ENCODE data around the gene DAAM1.

Gene DAAM1

GRCh38 chr14:59188461-59189090 lies at the start of gene DAAM1:
DAAM1 (plus strand) TSS chr14:59188667; CDS start chr14:59263478, 74,811 bp downstream.
- DNase-seq: peak; percentile 98

- no peak for DNase-seq
Observed at GRCh38 chr14:59139324-59139723, 49.1 kb upstream of the DAAM1 start.

GRCh38 chr14:59140106-59140843 lies 48.2 kb upstream of the DAAM1 start:
- no peak for DNase-seq

GRCh38 chr14:59146484-59146883 lies 42.0 kb upstream of the DAAM1 start:
- no peak for DNase-seq

GRCh38 chr14:59147007-59147406 lies 41.5 kb upstream of the DAAM1 start:
- DNase-seq: no peak

GRCh38 chr14:59148334-59148900 lies 40.0 kb upstream of the DAAM1 start:
- DNase-seq: no peak

- no peak for DNase-seq
Observed at GRCh38 chr14:59150990-59151389, 37.5 kb upstream of the DAAM1 start.

GRCh38 chr14:59154373-59154772 lies 34.1 kb upstream of the DAAM1 start:
- DNase-seq: no peak

GRCh38 chr14:59155886-59156285 lies 32.6 kb upstream of the DAAM1 start:
- DNase-seq: no peak

- no peak for DNase-seq
Observed at GRCh38 chr14:59159169-59159568, 29.3 kb upstream of the DAAM1 start.

- no peak for DNase-seq
Observed at GRCh38 chr14:59160506-59160905, 28.0 kb upstream of the DAAM1 start.

- DNase-seq: no peak
Observed at GRCh38 chr14:59161561-59162175, 26.8 kb upstream of the DAAM1 start.

GRCh38 chr14:59166258-59166657 lies 22.2 kb upstream of the DAAM1 start:
- DNase-seq: no peak

GRCh38 chr14:59175404-59175803 lies 13.1 kb upstream of the DAAM1 start:
- no peak for DNase-seq

- DNase-seq: no peak
Observed at GRCh38 chr14:59176765-59177164, 11.7 kb upstream of the DAAM1 start.

GRCh38 chr14:59177262-59177661 lies 11.2 kb upstream of the DAAM1 start:
- DNase-seq: no peak

- DNase-seq: no peak
Observed at GRCh38 chr14:59181791-59182190, 6.7 kb upstream of the DAAM1 start.

GRCh38 chr14:59182641-59183040 lies 5.8 kb upstream of the DAAM1 start:
- DNase-seq: no peak

- no peak for DNase-seq
Observed at GRCh38 chr14:59183150-59183549, 5.3 kb upstream of the DAAM1 start.

- DNase-seq: no peak
Observed at GRCh38 chr14:59184396-59184795, 4.1 kb upstream of the DAAM1 start.

- DNase-seq: no peak
Observed at GRCh38 chr14:59185676-59186075, 2.8 kb upstream of the DAAM1 start.

- no peak for DNase-seq
Observed at GRCh38 chr14:59186306-59186705, 2.2 kb upstream of the DAAM1 start.

- no peak for DNase-seq
Observed at GRCh38 chr14:59187118-59187517, 1.3 kb upstream of the DAAM1 start.
